NCI-H1930 (cell line): ENCODE results near the gene ARID3C.

Experiments
- DNase-seq, 2 experiments: peaks; one replicate each; lab custom pipeline; 2025; lab: John Stamatoyannopoulos, UW

The ARID3C gene, protein sequence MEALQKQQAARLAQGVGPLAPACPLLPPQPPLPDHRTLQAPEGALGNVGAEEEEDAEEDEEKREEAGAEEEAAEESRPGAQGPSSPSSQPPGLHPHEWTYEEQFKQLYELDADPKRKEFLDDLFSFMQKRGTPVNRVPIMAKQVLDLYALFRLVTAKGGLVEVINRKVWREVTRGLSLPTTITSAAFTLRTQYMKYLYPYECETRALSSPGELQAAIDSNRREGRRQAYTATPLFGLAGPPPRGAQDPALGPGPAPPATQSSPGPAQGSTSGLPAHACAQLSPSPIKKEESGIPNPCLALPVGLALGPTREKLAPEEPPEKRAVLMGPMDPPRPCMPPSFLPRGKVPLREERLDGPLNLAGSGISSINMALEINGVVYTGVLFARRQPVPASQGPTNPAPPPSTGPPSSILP

GRCh38 chr9:34628656-34629490 is at the start of gene ARID3C:
Gene ARID3C, minus strand, starts transcription at chr9:34629066. Its CDS starts 1,052 bp downstream, at chr9:34628014.
- peak; percentile 29 to 62 for DNase-seq

DNA sequence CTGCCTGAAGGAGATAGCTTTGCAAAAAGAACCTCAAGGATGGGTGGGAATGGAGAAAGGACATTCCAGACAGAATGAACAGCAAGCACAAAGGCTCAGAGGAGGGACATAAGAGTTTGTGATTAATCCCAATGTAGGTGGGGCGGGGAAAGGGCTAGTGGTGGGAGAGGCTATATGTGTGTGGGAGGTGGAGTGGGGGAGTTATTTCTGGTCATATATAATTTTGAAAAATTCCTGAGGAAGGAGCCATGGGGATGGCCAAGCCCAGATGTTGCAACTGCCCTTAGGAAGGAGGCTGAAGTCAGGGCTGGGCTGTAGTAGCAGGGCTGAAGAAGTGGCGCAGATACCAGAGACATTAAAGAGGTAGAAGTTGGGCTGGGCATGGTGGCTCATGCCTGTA is 47.0 kb upstream of the ARID3C start:
- no peak for DNase-seq

DNA sequence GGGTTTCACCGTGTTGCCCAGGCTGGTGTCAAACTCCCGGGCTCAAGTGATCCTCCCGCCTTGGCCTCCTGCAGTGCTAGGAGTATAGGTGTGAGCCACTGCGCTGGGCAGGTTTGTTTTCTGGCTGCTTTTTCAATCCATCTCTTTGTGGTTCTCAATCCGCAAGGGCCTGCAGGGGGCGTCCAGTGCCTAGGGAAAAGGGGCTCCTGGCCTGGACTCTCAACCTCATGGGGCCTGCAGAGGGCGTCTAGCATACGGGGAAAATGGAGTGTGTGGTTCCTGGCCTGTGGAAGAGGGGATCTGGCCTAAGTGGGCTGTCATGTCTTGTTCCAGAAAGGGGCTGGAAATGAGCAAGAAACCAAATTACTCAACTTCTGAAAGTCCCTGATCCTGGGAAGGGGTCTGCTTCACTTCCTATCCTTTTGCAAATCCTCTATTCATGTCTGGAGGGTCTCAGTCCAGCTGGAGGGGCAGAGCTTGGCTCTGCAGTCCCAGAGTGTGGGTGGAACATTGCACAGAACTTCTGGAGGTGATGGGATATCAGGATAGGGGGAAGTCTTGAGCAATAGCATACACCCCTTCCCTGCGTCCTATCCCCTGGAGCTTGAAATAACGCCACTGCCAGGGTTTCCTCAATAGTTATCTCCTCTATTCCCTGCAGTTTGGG is 46.3 kb upstream of the ARID3C start:
- peak; percentile 80 to 83 for DNase-seq

- no peak for DNase-seq
Measured at GRCh38 chr9:34674440-34674839, 45.6 kb upstream of the ARID3C start.

DNA sequence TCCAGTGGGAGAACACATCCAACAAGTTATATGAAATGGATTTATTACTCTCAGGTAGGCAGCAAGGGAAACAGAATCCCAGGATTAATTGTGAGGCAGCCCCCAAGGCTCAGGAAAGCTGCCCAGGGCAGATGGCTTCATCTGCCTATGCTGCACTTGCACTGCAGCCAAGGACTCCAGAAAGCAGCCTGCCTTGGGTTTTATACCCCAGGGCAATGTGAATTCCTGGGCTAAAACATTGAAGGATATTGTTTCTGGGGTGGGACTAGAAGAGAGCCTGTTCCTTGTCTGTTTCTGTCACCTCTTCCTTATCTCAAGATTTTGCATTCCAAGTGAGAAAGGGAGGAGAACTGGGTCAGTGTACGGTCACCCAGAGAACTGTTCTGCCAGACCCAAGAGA is 42.4 kb upstream of the ARID3C start:
- no peak for DNase-seq

GRCh38 chr9:34669809-34670562 is 41.1 kb upstream of the ARID3C start:
- DNase-seq, result no peak

DNA sequence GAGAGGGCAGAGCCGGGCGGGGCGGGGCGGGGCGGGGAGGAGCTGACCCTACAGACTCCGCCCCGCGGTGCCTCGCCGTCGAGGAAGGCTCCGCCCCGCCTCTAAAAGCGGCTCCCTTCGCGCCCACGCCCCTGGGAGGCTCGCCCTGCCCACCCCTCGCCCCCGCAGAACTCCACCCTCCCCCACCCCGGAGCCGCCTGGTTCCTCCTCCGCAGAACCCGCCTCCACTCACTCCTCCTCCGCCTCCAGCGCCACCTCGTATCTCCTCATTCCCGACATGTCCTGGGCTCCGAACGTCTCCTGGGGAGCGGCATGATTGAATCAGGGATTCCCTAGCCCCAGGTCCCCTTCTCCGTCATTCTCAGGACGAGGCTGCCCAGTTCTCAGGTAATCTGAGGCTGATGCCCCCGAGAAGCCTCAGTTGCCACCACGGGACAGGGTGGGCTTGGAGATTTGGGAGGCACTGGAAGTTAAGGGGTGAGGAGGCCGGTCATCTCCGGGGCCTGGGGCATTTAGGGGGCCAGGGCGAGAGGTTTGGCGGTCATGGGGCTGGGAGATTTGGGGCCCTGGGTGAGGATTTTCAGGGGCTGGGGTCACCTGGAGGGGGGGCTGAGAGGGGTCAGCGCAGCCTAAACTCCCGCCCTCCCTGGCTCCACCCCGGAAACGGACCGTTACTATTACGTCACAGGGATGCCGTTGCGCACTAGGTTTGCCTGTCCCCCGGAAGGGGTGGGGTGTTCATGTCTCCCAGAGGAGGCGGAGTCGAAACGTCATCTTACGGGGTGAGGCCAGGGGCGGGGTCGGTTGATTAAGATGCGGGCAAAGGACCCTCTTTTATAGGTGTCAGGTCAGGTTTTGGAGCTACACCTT is 36.8 kb upstream of the ARID3C start:
- peak; percentile 95 to 96 for DNase-seq

- no peak for DNase-seq
Measured at GRCh38 chr9:34665067-34665380, 36.2 kb upstream of the ARID3C start.

DNA sequence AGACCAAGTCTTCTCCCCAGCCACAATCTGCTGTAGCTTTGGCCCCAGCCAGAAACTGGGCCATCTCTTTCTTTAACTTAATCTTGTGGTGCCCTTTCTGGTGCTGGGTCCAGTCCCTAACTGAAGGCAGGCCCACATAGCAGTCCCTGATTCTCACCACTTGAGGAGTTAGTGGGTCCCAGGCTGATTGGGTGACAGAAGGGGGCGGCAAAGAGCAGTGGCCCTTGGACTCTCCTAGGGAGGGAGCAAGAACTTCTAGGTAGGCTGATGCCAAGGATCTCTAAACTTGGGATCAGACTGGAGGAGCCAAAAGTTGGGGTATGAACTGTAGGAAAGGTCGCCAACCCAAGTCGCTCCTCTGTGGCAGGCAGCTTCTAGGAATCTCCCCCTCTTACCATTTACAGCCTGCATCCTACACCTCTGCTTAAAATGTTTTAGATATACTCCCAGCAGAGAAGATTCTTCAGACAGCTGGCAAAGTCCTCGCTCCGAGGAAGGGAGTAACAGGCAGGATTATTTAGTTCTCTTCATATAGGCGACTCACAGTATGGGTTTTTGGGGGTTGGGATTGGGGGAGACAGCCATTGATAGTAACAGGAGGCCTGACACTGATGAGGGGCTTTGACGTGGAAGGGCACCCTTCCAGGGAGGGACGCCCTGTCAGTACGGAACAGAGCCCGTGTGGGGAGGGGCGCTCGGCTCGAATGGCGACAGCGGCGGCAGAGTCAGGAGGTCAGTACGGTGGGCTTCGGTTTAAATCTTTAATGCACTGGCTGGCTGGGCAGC is 35.6 kb upstream of the ARID3C start:
- peak; percentile 57 to 68 for DNase-seq

GRCh38 chr9:34663303-34663605 is 34.4 kb upstream of the ARID3C start:
- no peak for DNase-seq

DNA sequence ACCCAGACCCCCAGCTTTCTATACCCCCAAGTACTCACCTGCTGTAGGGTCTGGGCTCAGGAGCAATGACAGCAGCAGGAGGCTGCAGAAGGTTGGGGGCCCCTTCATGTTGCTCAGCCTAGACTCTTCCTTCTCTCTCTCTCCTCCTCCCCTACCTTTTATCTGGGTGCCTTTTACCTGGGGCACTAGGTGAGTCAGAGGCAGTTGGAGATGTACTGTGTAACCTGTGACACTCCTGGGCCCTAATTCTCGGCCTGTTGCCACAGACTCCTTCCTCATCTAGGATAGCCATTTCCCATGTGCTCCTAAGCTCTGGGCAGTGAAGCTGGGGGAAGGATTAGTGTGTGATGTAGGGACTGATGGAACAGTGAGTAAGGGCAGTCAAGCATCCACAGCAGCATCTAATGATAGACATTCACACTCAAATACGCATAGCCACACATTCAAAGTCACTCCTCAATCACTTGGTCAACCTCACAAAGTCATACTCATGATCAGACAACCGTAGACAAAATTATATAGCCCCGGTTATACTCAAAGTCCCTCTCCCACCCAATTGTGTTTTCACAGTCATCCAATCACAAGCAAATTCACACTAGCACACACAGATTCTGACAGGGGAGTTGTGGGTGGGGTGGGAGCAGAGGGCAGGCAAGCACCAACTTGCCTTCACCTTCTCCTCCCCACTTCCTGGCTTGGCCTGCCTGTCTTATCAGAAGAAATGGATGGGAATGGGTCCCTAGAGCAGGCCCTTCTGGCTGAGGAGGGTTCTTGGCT is 33.8 kb upstream of the ARID3C start, which contains the start of gene CCL27:
Gene CCL27, minus strand, starts transcription at position 132 of the 777 bp plus-strand sequence. Its CDS starts 24 bp downstream, at position 108.
- DNase-seq, result no peak

DNA sequence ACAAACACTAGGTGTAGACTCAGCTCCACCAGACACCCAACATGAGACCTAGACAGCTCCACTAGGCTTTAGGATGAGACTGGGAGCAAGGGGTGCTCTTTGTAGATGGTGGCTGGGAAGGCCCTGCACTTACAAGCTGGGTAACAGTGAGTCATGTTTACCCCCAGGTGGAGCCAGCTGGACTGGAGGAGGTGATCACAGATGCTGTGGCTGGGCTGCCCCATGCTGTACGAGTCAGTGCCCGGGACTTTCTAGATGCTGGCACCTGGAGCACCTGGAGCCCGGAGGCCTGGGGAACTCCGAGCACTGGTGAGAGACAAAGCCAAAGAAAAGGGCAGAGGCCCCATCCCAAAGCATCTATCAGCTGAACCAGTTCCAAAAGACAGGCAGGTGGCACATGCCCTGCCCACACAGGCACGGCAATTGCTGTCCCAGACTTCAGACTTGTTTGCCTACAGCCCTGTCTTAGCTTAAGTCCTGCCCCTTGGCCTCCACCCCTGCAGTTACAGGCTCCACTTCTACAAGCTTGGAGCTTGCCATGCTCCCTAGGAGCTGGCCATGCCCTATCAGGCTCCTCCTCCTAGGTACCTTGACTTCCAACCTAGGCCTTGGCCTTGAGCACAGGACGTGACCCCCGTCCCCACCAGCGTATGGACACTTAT is 30.9 kb upstream of the ARID3C start:
- no peak for DNase-seq

- no peak for DNase-seq
Measured at GRCh38 chr9:34658461-34658860, 29.6 kb upstream of the ARID3C start.

- no peak for DNase-seq
Measured at GRCh38 chr9:34656992-34657391, 28.1 kb upstream of the ARID3C start.

GRCh38 chr9:34655394-34655793 is 26.5 kb upstream of the ARID3C start:
- no peak for DNase-seq

DNA sequence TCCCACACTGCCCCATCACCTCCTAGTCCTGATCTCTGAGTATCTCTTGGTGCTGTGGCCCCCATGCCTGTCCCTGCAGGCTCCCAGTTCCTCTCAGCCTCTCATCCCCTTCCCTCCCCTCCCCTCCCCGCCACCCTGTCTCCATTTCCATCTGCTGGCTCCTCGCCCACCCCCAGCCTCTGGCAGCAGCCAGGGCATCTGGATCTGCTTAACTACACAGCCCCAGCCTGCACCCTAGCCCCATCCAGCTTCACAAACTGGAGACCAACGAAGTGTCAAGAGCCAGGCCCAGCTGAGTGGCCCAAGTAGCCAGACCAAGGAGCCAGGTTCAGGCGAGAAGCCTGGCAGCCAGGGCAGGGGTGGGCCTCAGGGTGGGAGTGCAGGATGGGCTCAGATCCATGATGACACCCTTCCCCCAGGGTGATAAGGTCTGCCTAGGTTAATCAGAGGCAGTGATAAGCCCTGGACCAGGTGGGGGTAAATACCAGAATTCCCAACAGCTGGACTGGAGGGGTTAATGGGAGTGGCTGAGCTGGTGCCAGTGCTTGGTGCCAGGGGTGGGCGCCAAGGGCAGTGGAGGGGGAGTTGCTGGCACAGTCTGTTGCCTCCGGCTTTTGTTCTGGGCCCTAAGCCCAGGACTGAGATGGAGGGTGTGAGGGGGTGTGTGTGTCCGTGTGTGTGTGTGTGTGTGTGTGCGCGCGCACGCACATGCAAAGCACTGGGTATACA is 25.6 kb upstream of the ARID3C start:
- no peak for DNase-seq

DNA sequence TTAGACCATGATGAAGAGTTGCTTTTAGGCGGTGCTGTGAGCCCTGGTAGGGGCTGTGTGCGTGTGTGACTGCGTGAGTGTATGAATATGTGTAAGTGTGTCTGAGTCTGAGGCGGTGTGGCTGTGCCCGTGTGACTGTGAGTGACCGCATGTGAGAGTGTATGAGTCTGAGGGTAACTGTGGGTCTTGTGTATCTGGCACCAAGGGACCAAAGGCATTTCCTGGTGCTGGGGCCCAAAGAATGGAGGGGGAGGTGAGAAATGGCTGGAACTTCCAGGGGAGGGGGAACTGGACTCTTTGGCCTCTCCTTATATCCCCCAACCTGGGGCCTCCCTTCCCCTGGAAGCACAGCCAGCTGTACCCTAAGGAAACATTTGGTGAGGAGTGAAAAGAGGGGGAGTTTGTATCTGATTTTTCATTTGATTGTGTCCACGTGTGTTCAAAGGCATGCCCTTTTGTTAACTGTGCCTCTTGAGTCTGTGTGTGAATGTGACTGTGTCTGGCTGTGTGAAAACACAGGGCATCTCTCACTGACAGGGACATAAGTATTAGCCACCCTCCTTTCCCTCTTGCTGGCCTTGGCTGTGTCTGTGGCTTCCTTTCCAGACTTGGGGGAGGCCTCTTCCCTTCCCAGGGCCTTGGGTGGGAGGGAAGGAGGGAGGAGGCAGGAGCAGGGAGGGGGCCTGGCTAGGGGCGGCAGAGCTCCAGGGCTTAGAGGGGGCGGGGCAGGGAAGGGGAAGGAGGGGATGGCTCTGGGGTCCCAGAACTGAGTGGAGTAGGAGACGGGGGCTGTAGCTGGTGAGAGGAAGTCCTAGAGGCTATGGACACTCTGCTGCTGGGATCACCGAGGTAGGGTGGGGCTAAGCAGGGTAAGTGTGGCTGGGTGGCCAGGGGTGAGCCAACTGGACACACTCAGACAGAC is 24.5 kb upstream of the ARID3C start:
- no peak for DNase-seq
